Mesothelial cell of epicardium (in vitro differentiated cells): ENCODE results near the gene MIEF1. TPM values are rescaled to one million over a fixed set of nuclear protein-coding genes. Genes with fewer than 3 reads are reported as not detected.

Experiments
- DNase-seq, 2 experiments: peaks; one replicate each; pipeline ENCODE4 v3.0.0; 2021; ENCODE audit warnings: low spot score in 2 of 2; ENCODE audit not compliant: unreplicated experiment in 2 of 2
- H3K27ac Mint-ChIP-seq: 2 replicates; pipeline ENCODE4 v1.8.0; 2021; ENCODE audit warnings: mixed read lengths
- H3K27me3 Mint-ChIP-seq: 2 replicates; pipeline ENCODE4 v1.8.0; 2021; ENCODE audit warnings: low read depth, mixed read lengths
- H3K36me3 Mint-ChIP-seq: 2 replicates; pipeline ENCODE4 v1.8.0; 2021; ENCODE audit warnings: mixed read lengths
- H3K4me1 Mint-ChIP-seq: 2 replicates; pipeline ENCODE4 v1.8.0; 2021; ENCODE audit warnings: mixed read lengths
- H3K4me3 Mint-ChIP-seq: 2 replicates; pipeline ENCODE4 v1.8.0; 2021; ENCODE audit warnings: mild to moderate bottlenecking, moderate library complexity, mixed read lengths
- H3K9me3 Mint-ChIP-seq: 2 replicates; pipeline ENCODE4 v1.8.0; 2021; ENCODE audit warnings: mixed read lengths
- CTCF ChIP-seq: fragments of 200-600 bp; sonication (generic); IDR thresholded peaks from one replicate; pipeline ENCODE4 v1.5.0; 2021; ENCODE audit warnings: antibody characterized with exemption; ENCODE audit not compliant: unreplicated experiment
- total RNA-seq: library from RNA; stranded (reverse); gene quantifications from 3 replicates; pipeline ENCODE4 v1.2.1, GENCODE V29; 2021

MIEF1 gene
- total RNA-seq, 1 donor from 2014 or later = 35.0 TPM

GRCh38 chr22:39563571-39564428 lies 61.7 kb downstream of the MIEF1 start:
- DNase-seq = no peak
- no peak for TF ChIP-seq CTCF
- Mint-ChIP-seq H3K36me3 (no peaks in the 10 kb centered on the region), H3K27me3 (peaks cover 26% of the 10 kb centered on the region), H3K9me3 (peaks cover 6% of the 10 kb centered on the region), H3K27ac (no peak overlapping the region), H3K4me1 (peaks cover 2% of the 10 kb centered on the region), H3K4me3 (no peak overlapping the region)

GRCh38 chr22:39565414-39565944 lies 63.4 kb downstream of the MIEF1 start:
- no peak for DNase-seq
- peaks cover 10% of the 10 kb centered on the region for H3K27me3 Mint-ChIP-seq
- H3K27ac Mint-ChIP-seq = no peak overlapping the region
- peaks cover 6% of the 10 kb centered on the region for H3K9me3 Mint-ChIP-seq
- no peaks in the 10 kb centered on the region for H3K4me1 Mint-ChIP-seq
- H3K4me3 Mint-ChIP-seq = no peak overlapping the region
- TF ChIP-seq CTCF = no peak
- no peaks in the 10 kb centered on the region for H3K36me3 Mint-ChIP-seq

DNA sequence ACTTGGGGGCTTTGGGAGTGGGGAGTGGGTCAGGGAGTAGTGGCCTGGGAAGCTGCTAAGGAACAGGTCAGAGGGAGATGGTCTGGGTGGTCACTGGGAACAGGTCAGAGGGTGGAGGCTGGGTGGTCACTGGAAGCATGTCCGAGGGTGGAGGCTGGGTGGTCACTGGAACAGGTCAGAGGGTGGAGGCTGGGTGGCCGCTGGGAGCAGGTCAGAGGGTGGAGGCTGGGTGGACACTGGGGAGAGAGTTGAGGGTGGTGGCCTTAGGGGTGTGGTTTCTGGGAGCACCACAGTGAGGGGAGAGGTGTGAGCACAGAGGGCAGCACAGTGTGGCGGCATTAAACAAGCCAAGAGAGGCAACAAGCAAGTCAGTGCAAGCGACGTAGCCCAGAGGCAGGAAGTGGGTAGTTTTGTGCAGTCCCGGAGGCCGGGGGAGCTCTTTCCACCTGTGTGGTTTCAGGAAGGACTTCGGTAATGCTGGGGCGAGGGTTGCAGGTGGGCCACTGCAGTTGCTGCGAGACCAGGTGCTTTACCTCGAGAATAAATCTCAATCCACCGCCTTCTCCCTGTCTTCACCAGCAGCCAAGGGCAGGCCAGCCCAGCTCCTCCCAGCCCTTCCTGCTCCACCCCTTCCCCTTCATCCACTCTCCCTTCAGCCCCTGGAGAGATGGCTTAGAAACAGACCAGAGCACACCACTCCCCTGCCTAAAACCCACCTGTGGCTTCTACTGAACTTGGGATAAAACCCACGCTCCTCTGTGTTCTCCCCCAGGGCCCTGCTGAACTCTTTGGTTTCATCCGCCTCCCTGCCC lies 65.3 kb downstream of the MIEF1 start:
- H3K36me3 Mint-ChIP-seq = no peaks in the 10 kb centered on the region
- TF ChIP-seq CTCF = no peak
- H3K4me3 Mint-ChIP-seq = no peak overlapping the region
- no peak for DNase-seq
- H3K4me1 Mint-ChIP-seq = no peaks in the 10 kb centered on the region
- peaks cover 6% of the 10 kb centered on the region for H3K9me3 Mint-ChIP-seq
- H3K27me3 Mint-ChIP-seq = peaks cover 4% of the 10 kb centered on the region
- H3K27ac Mint-ChIP-seq = no peak overlapping the region

Other genes with a start within 250 kb of the MIEF1 start
- gene RPL3, start 182.7 kb upstream of the MIEF1 start, total RNA-seq = 2,423 to 2,513 TPM (median 2,494 TPM) in 3 replicates
- 37.4 to 38.9 TPM (median 38.9 TPM) in 3 replicates for gene SYNGR1, start 152.3 kb upstream of the MIEF1 start, total RNA-seq
- 30.1 to 32.9 TPM (median 30.6 TPM) in 3 replicates for gene TAB1, start 102.5 kb upstream of the MIEF1 start, total RNA-seq
- 43.6 to 45.3 TPM (median 45.0 TPM) in 3 replicates for gene MGAT3, start 45.3 kb upstream of the MIEF1 start, total RNA-seq
- gene ATF4, start 18.3 kb downstream of the MIEF1 start, total RNA-seq = 361 to 378 TPM (median 363 TPM) in 3 replicates
- gene RPS19BP1, start 30.5 kb downstream of the MIEF1 start, total RNA-seq = 30.6 to 33.0 TPM (median 31.9 TPM) in 3 replicates
- 0.27 to 0.31 TPM (median 0.27 TPM) in 3 replicates for gene CACNA1I, start 68.5 kb downstream of the MIEF1 start, total RNA-seq